OCI-M2 (cell line): ENCODE data around the gene AFF2.

ENCODE experiments used
- DNase-seq: peaks from one replicate; lab custom pipeline; 2025; ENCODE audit not compliant: unreplicated experiment; lab: John Stamatoyannopoulos, UW

The AFF2 gene

GRCh38 chrX:148535639-148536038 is 35.2 kb downstream of the AFF2 start:
- DNase-seq, result no peak

- DNase-seq, result no peak
Measured at GRCh38 chrX:148536961-148537360, 36.5 kb downstream of the AFF2 start.

- DNase-seq, result no peak
Measured at GRCh38 chrX:148537556-148538182, 37.3 kb downstream of the AFF2 start.

GRCh38 chrX:148538582-148538981 is 38.2 kb downstream of the AFF2 start:
- DNase-seq, result no peak

GRCh38 chrX:148540114-148540513 is 39.7 kb downstream of the AFF2 start:
- DNase-seq, result no peak

GRCh38 chrX:148540671-148541583 is 40.5 kb downstream of the AFF2 start:
- DNase-seq, result no peak

GRCh38 chrX:148541584-148541940 is 41.1 kb downstream of the AFF2 start:
- DNase-seq, result no peak

GRCh38 chrX:148542481-148543255 is 42.3 kb downstream of the AFF2 start:
- DNase-seq, result no peak

- no peak for DNase-seq
Measured at GRCh38 chrX:148552775-148553174, 52.4 kb downstream of the AFF2 start.

GRCh38 chrX:148555101-148555500 is 54.7 kb downstream of the AFF2 start:
- DNase-seq, result no peak

- no peak for DNase-seq
Measured at GRCh38 chrX:148555571-148556243, 55.3 kb downstream of the AFF2 start.

- DNase-seq, result no peak
Measured at GRCh38 chrX:148556498-148556897, 56.1 kb downstream of the AFF2 start.

- DNase-seq, result no peak
Measured at GRCh38 chrX:148562846-148563245, 62.4 kb downstream of the AFF2 start.

GRCh38 chrX:148567229-148567628 is 66.8 kb downstream of the AFF2 start:
- DNase-seq, result no peak

GRCh38 chrX:148567779-148568178 is 67.4 kb downstream of the AFF2 start:
- DNase-seq, result no peak

- no peak for DNase-seq
Measured at GRCh38 chrX:148568763-148569162, 68.3 kb downstream of the AFF2 start.

- no peak for DNase-seq
Measured at GRCh38 chrX:148572337-148572736, 71.9 kb downstream of the AFF2 start.

- no peak for DNase-seq
Measured at GRCh38 chrX:148573119-148573518, 72.7 kb downstream of the AFF2 start.

- DNase-seq, result no peak
Measured at GRCh38 chrX:148574237-148574973, 74.0 kb downstream of the AFF2 start.

GRCh38 chrX:148576396-148576795 is 76.0 kb downstream of the AFF2 start:
- DNase-seq, result no peak

GRCh38 chrX:148577741-148578140 is 77.3 kb downstream of the AFF2 start:
- no peak for DNase-seq
